Endodermal cell (in vitro differentiated cells): ENCODE results near the gene ATP1A1. TPM values are rescaled to one million over a fixed set of nuclear protein-coding genes. Genes with fewer than 3 reads are reported as not detected.

Source experiments
- DNase-seq: peaks from one replicate; pipeline ENCODE4 v3.0.0-alpha.2; 2017
- H3K27ac ChIP-seq: 2 replicates; pipeline ENCODE4 v1.5.1; 2013; ENCODE audit warnings: mild to moderate bottlenecking, low read depth, low read length, moderate library complexity
- H3K27me3 ChIP-seq: 2 replicates; pipeline ENCODE4 v1.6.1; 2013; ENCODE audit warnings: mild to moderate bottlenecking, low read length, moderate library complexity; ENCODE audit not compliant: insufficient read depth, control insufficient read depth, poor library complexity, severe bottlenecking
- H3K36me3 ChIP-seq: 2 replicates; pipeline ENCODE4 v1.7.0; 2013; ENCODE audit warnings: mild to moderate bottlenecking, low read length, moderate library complexity; ENCODE audit not compliant: control insufficient read depth, insufficient read depth
- H3K4me1 ChIP-seq: one replicate; pipeline ENCODE4 v1.7.0; 2013; ENCODE audit warnings: low read length; ENCODE audit not compliant: control insufficient read depth, insufficient read depth
- H3K4me3 ChIP-seq: 2 replicates; pipeline ENCODE4 v1.5.1; 2013; ENCODE audit warnings: mild to moderate bottlenecking, low read length, moderate library complexity
- H3K9ac ChIP-seq: 2 replicates; pipeline ENCODE4 v1.6.1; 2013; ENCODE audit warnings: mild to moderate bottlenecking, low read length, moderate library complexity; ENCODE audit not compliant: poor library complexity, severe bottlenecking; ENCODE audit errors: extremely low read depth
- H3K9me3 ChIP-seq: 2 replicates; pipeline ENCODE4 v1.6.1; 2013; ENCODE audit warnings: mild to moderate bottlenecking, low read length, moderate library complexity; ENCODE audit not compliant: control insufficient read depth
- H3K27ac Mint-ChIP-seq: 2 replicates; pipeline ENCODE4 v1.8.0; 2020; ENCODE audit warnings: mixed read lengths
- H3K27me3 Mint-ChIP-seq: 2 replicates; pipeline ENCODE4 v1.8.0; 2021; ENCODE audit warnings: mild to moderate bottlenecking, mixed read lengths; ENCODE audit not compliant: insufficient read depth
- H3K36me3 Mint-ChIP-seq: 2 replicates; pipeline ENCODE4 v1.8.0; 2020; ENCODE audit warnings: low read depth, mixed read lengths
- H3K4me1 Mint-ChIP-seq: 2 replicates; pipeline ENCODE4 v1.8.0; 2020; ENCODE audit warnings: mixed read lengths
- H3K4me3 Mint-ChIP-seq: 2 replicates; pipeline ENCODE4 v1.8.0; 2020; ENCODE audit warnings: mild to moderate bottlenecking, moderate library complexity, mixed read lengths
- H3K9me3 Mint-ChIP-seq: 2 replicates; pipeline ENCODE4 v1.8.0; 2020; ENCODE audit warnings: mild to moderate bottlenecking, mixed read lengths
- CTCF ChIP-seq: fragments of 200-600 bp; sonication (generic); conservative IDR thresholded peaks from 2 replicates; pipeline ENCODE4 v1.5.0; 2021; ENCODE audit warnings: antibody characterized with exemption, mild to moderate bottlenecking
- WGBS, 2 experiments: methylation state at CpG; one replicate each; pipeline versions ENCODE4 v1.1.5 to v1.1.7; 2013; ENCODE audit warnings: missing lambda C conversion rate in 2 of 2, mixed read lengths in 1 of 2; ENCODE audit not compliant: insufficient coverage in 1 of 2, insufficient read length in 1 of 2; 5-methylcytosine and 5-hydroxymethylcytosine counted together
- total RNA-seq, 2 donors: library from RNA; stranded (reverse); fragmentation: NEBNext Ultra II Directional in 1 of 2; extraction: Animal tissue kit (Norgen Biotek cat#: 25700) in 1 of 2; gene quantifications; 2 replicates in 1 of 2; 3 replicates in 1 of 2; pipeline ENCODE4 v1.2.1, GENCODE V29; 2021

Gene ATP1A1
- total RNA-seq, 2 donors from 2014 or later: 359 to 398 TPM

GRCh38 chr1:116389013-116389412, 16.0 kb downstream of the ATP1A1 start:
- WGBS, 2 experiments: 91 to 100% methylated on average over 1 to 2 of the region's 2 CpGs
- Histone ChIP-seq H3K27me3 (no peaks in the 10 kb centered on the region), H3K9me3 (peaks cover 31% of the 10 kb centered on the region), H3K9ac (no peak overlapping the region), H3K4me1 (peaks cover 5% of the 10 kb centered on the region), H3K4me3 (peak overlapping the region; percentile 34), H3K36me3 (peaks cover 98% of the 10 kb centered on the region), H3K27ac (no peak overlapping the region)
- DNase-seq: no peak
- Mint-ChIP-seq H3K4me3 (no peak overlapping the region), H3K36me3 (peaks cover 96% of the 10 kb centered on the region), H3K27ac (no peak overlapping the region), H3K9me3 (no peaks in the 10 kb centered on the region), H3K27me3 (no peaks in the 10 kb centered on the region), H3K4me1 (peaks cover 5% of the 10 kb centered on the region)
- no peak for TF ChIP-seq CTCF

GRCh38 chr1:116389686-116390085, 16.6 kb downstream of the ATP1A1 start:
- Mint-ChIP-seq H3K4me1 (peaks cover 5% of the 10 kb centered on the region), H3K27me3 (no peaks in the 10 kb centered on the region), H3K9me3 (no peaks in the 10 kb centered on the region), H3K36me3 (peaks cover 96% of the 10 kb centered on the region), H3K27ac (no peak overlapping the region), H3K4me3 (no peak overlapping the region)
- Histone ChIP-seq H3K27me3 (no peaks in the 10 kb centered on the region), H3K4me1 (peaks cover 5% of the 10 kb centered on the region), H3K36me3 (peaks cover 98% of the 10 kb centered on the region), H3K9ac (no peak overlapping the region), H3K27ac (no peak overlapping the region), H3K9me3 (peaks cover 31% of the 10 kb centered on the region), H3K4me3 (no peak overlapping the region)
- TF ChIP-seq CTCF: no peak
- no peak for DNase-seq
- 94 to 100% methylated on average over 5 to 6 of the region's 6 CpGs for WGBS, 2 experiments

- Histone ChIP-seq H3K4me3 (peak overlapping the region; percentile 57), H3K9ac (no peak overlapping the region), H3K27me3 (no peaks in the 10 kb centered on the region), H3K9me3 (peaks cover 31% of the 10 kb centered on the region), H3K36me3 (peaks cover 98% of the 10 kb centered on the region), H3K4me1 (peaks cover 5% of the 10 kb centered on the region), H3K27ac (no peak overlapping the region)
- DNase-seq: no peak
- no peak overlapping the region for H3K4me3 Mint-ChIP-seq
- no peaks in the 10 kb centered on the region for H3K9me3 Mint-ChIP-seq
- H3K4me1 Mint-ChIP-seq: peaks cover 5% of the 10 kb centered on the region
- H3K36me3 Mint-ChIP-seq: peaks cover 95% of the 10 kb centered on the region
- no peak overlapping the region for H3K27ac Mint-ChIP-seq
- no peak for TF ChIP-seq CTCF
- WGBS, 2 experiments: 95 to 98% methylated on average over 5 of the region's 5 CpGs
- no peaks in the 10 kb centered on the region for H3K27me3 Mint-ChIP-seq
These were observed 17.2 kb downstream of the ATP1A1 start for GRCh38 chr1:116390195-116390594.
